ENCODE data around the gene NFATC1.

Gene NFATC1

GRCh38 chr18:79564441-79564840 lies 168.7 kb downstream of the NFATC1 start:
- no peak for DNase-seq (ENCODE audit: low spot score)
- in situ Hi-C loops (cut with MboI; ENCODE audit: low sequenced_read_pairs, unreplicated experiment) = no loop called here
- TF ChIP-seq, protein P1, sequence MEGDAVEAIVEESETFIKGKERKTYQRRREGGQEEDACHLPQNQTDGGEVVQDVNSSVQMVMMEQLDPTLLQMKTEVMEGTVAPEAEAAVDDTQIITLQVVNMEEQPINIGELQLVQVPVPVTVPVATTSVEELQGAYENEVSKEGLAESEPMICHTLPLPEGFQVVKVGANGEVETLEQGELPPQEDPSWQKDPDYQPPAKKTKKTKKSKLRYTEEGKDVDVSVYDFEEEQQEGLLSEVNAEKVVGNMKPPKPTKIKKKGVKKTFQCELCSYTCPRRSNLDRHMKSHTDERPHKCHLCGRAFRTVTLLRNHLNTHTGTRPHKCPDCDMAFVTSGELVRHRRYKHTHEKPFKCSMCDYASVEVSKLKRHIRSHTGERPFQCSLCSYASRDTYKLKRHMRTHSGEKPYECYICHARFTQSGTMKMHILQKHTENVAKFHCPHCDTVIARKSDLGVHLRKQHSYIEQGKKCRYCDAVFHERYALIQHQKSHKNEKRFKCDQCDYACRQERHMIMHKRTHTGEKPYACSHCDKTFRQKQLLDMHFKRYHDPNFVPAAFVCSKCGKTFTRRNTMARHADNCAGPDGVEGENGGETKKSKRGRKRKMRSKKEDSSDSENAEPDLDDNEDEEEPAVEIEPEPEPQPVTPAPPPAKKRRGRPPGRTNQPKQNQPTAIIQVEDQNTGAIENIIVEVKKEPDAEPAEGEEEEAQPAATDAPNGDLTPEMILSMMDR (IDR thresholded peaks at IDR 0.05; ENCODE audit: borderline replicate concordance, control extremely low read depth, extremely low read depth, insufficient read depth, missing control alignments) = no peak

DNA sequence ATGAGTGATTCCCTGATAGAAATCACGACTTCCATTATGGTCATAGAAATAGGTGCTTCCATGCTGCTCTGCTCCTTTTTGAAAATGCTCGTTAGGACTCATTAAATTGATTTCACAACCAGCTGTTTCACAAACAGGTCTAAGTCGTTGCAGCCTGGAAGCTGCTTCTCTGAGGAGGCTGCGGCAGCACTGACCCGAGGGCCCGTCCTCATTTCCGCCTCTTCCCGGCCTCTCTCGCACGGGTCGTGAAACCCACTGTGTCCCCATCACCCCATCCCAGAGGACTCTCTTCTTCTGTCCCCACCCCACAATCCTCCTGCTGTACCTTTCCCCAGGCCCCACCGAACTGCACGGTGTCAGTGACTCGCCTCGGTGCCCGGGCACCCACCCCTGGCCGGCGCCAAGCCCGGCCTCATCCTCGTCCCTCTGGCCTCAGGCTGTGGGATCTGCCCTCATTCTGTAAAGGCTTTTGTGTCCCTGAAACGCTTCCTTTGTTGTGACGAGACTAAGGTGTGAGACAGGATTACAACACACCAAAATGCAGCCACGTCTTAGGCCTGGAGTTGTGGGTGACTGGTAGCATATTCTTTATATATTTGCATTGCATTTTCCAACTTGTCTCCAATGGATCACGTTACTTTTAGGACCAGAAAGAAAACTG lies 171.2 kb downstream of the NFATC1 start:
- TF ChIP-seq, protein P1 (IDR thresholded peaks at IDR 0.05; ENCODE audit: borderline replicate concordance, control extremely low read depth, extremely low read depth, insufficient read depth, missing control alignments) = no peak
- DNase-seq (ENCODE audit: low spot score) = no peak
- in situ Hi-C loops (cut with MboI; ENCODE audit: low sequenced_read_pairs, unreplicated experiment) = no loop called here

DNA sequence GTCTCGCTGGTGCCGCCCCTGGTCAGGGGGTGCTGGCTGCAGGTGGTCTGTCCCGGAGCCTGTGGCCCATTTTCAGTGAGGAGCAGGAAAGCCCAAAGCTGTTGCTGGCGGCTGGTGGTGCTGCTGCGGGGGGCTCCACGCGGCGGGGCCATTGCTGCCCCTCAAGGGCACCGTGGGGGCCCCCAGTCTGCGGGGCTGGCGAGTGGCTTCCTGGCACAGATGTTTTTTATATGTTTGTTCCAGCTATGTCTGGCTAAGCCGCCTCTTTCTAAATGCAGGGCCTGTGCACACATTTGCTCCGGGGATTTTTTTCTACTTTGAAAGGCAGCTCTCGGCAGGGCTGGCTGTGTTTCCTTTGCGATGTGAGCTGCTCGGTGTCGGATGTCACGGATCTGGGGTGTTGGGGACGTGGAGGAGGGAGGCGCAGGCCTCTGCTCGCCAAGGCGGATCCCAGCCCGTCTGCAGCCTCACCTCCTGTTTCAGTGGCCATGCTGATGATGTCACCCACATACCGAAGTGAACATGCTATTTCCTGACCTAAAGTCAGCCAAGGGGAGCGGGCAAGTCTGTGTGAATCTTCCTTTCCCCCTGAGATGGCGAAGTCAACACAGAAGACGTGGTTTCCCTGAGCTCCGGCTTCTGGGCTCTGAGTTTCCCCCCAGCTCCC lies 171.9 kb downstream of the NFATC1 start:
- TF ChIP-seq, protein P1 (IDR thresholded peaks at IDR 0.05; ENCODE audit: borderline replicate concordance, control extremely low read depth, extremely low read depth, insufficient read depth, missing control alignments) = no peak
- in situ Hi-C loops (cut with MboI; ENCODE audit: low sequenced_read_pairs, unreplicated experiment) = no loop called here
- no peak for DNase-seq (ENCODE audit: low spot score)

- in situ Hi-C loops (cut with MboI; ENCODE audit: low sequenced_read_pairs, unreplicated experiment) = no loop called here
- TF ChIP-seq, protein P1 (IDR thresholded peaks at IDR 0.05; ENCODE audit: borderline replicate concordance, control extremely low read depth, extremely low read depth, insufficient read depth, missing control alignments) = no peak
These were observed 172.9 kb downstream of the NFATC1 start for GRCh38 chr18:79568543-79569205.

DNA sequence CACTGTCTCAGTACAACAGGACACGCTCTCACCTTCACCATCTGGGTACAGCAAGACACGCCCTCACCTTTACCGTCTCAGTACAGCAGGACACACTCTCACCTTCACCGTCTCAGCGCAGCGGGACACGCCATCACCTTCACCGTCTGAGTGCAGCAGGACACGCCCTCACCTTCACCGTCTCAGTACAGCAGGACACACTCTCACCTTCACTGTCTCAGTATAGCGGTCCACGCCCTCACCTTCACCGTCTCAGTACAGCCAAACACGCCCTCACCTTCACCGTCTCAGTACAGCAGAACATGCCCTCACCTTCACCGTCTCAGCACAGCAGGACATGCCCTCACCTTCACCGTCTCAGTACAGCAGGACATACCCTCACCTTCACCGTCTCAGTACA lies 174.0 kb downstream of the NFATC1 start:
- no peak for DNase-seq (ENCODE audit: low spot score)
- TF ChIP-seq, protein P1 (IDR thresholded peaks at IDR 0.05; ENCODE audit: borderline replicate concordance, control extremely low read depth, extremely low read depth, insufficient read depth, missing control alignments) = no peak
- in situ Hi-C loops (cut with MboI; ENCODE audit: low sequenced_read_pairs, unreplicated experiment) = no loop called here

More at GRCh38 chr18:79568543-79569205, 172.9 kb downstream of the NFATC1 start:
- no peak for DNase-seq (ENCODE audit: low spot score)

DNA sequence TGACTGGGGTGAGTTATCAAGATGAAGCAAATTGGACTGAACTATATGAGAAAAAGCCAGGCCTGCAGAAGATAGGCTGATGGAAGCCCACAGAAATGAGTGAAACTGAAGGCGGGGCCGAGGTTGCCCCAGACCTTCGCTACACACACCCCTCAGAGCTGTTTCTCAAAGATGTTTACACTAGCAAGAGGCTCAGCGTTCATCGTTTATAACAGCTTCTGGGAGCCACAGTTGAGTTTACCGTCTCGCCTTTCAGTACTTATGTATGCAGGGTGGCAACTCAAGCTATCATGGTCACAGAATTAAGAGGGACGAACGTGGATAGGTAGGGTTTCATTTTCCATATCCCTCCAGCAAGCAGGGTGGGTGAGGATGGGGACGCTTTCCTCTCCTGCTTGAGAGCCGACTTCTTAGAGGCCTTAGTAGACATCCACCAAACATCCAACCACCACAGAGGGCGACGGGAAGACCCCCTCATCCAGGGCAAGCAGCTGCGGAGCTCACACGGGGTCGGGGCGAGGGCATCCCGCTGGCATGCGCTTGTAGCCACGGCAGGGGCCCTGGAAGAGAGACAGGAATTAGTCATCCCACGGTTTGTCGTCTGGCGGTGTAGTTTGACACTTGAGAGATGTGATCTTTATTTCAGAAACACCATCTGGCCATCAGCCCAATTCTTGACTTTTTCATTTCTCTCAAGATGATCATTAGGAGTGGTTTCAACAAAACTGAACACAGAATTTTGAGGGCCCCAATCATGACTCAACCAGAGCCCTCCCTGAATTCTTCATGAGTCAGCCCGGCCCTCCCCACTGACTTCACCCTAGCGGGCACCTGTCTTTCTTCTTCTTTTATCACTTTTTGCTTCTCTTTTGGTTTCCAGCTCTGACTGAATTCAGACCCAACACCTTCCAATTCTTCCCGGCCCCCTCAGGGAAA lies 174.8 kb downstream of the NFATC1 start:
- DNase-seq (ENCODE audit: low spot score) = peak; percentile 63
- TF ChIP-seq, protein P1 (IDR thresholded peaks at IDR 0.05; ENCODE audit: borderline replicate concordance, control extremely low read depth, extremely low read depth, insufficient read depth, missing control alignments) = no peak
- in situ Hi-C loops (cut with MboI; ENCODE audit: low sequenced_read_pairs, unreplicated experiment) = no loop called here

Data from GM13976 (cell line).